Stimulated activated CD8-positive, alpha-beta memory T cell treated with anti-CD3 and anti-CD28 coated beads, Interleukin-4, amount 100 ng/mL, for 4 hours (primary cell): ENCODE measurements around the gene CST7.
"Not testable (repeated sequence)": the region's sequence is repeated elsewhere in the genome, so short reads cannot be mapped to it uniquely, and the experiment has no call there.

Experiments used
- DNase-seq, 2 donors: peaks; one replicate each; pipeline ENCODE4 v3.0.0-alpha.2; 2020; ENCODE audit warnings: low read depth in 2 of 2, low spot score in 1 of 2

CST7 gene, protein sequence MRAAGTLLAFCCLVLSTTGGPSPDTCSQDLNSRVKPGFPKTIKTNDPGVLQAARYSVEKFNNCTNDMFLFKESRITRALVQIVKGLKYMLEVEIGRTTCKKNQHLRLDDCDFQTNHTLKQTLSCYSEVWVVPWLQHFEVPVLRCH

GRCh38 chr20:24948939-24949679, at the start of gene CST7:
Gene CST7 (plus strand): TSS chr20:24949269. CDS start chr20:24949506, 237 bp downstream.
- DNase-seq: peak; percentile 80 to 89

GRCh38 chr20:24906806-24907205, 42.3 kb upstream of the CST7 start:
- DNase-seq: no peak

DNA sequence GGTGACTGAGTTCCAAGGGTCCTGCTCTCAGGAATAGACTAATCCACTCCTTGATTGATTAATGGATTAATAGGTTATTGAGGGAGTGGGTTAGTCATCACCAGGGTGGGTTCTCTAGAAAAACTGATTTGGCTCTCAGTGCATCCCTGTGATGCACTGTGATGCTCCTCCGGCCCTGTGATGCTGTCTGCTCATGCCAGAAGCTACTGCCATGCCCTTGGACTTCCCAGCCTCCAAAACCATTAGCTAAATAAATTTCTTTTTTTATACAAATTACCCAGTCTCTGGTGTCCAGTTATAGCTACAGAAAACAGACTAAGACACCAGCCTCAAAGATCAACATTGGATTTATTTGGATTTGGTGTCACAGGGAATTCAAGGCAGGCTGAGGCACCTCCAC, 40.4 kb upstream of the CST7 start:
- DNase-seq: no peak

DNA sequence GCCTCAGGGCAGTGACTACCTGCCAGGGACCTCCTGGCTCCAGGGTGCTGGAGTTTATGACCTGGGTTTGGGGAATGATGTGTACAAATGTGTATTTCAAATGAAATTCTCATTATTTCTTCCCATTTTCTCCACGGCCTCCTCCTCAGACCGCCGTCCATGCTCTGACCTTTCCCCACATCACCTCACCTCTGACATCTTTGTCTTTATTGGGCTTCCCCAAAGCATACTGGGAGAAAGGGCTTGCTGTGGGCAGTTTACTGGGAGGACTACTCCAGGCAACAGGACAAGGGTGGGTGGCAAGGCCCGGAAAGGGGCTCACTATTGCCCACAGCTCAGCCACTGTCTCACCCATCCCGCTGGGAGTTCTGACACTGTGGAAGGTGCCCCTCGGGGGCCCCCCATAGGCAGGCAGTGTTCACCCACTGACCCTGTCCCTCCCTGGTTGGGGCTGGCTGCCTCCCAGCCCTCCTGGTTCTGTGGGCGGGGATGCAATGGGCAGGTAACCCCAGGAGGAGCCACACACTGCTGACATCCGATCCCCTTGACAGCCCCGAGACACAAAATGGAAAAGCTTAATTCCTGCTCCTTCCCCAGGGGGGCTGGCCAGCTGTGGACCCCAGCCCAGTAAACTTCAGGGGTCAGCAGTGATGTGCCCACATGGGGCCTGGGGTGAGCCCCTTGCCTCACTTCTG, 39.8 kb upstream of the CST7 start:
- DNase-seq: no peak

GRCh38 chr20:24909861-24910260, 39.2 kb upstream of the CST7 start:
- no peak for DNase-seq

GRCh38 chr20:24910461-24910860, 38.6 kb upstream of the CST7 start:
- DNase-seq: no peak

DNA sequence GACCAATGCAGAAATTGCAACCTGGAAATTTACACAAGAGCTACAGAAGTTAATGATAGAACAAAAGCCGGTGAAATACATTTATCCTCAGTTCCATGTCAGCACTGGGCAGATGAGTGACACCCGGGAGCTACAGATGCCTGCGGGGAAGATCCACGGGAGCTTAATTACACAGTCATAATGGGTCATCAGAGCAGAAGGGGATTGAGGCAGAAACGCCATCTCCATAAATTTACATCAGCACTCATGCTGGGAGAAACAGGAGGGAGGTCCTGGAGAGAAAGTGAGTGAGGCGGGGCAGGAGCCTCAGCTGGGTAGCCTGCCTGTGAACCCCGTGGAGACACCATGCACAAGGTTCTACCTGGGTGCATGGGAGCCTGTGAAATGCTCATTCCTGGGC, 37.6 kb upstream of the CST7 start:
- no peak for DNase-seq

- no peak for DNase-seq
Observed at GRCh38 chr20:24912397-24913075, 36.5 kb upstream of the CST7 start.

DNA sequence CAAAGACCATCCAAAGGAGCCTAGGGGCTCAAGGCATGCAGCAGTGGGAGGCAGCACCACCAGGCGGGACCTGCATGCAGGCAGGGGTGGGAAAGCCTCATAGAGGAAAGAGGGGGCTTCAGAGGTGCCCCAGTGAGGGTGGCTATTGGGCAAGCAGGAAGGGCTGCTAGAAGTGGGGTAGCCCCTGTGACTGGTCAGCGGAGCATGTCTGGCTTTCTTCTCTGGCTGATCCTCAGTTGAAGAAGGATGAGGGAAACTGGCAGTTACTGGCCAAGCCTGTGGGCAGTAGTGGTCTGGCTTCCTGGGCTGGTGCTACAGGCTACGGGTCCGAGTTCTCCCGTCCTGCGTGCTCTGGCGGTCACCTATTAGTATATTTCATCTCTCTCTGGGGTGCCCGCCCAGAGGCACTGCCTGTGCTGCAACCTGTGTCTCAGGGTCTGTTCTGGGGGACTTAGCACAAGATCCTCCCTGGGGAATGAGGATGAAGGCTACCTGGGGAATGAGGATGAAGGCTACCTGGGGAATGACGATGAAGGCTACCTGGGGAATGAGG, 35.9 kb upstream of the CST7 start:
- DNase-seq: no peak

DNA sequence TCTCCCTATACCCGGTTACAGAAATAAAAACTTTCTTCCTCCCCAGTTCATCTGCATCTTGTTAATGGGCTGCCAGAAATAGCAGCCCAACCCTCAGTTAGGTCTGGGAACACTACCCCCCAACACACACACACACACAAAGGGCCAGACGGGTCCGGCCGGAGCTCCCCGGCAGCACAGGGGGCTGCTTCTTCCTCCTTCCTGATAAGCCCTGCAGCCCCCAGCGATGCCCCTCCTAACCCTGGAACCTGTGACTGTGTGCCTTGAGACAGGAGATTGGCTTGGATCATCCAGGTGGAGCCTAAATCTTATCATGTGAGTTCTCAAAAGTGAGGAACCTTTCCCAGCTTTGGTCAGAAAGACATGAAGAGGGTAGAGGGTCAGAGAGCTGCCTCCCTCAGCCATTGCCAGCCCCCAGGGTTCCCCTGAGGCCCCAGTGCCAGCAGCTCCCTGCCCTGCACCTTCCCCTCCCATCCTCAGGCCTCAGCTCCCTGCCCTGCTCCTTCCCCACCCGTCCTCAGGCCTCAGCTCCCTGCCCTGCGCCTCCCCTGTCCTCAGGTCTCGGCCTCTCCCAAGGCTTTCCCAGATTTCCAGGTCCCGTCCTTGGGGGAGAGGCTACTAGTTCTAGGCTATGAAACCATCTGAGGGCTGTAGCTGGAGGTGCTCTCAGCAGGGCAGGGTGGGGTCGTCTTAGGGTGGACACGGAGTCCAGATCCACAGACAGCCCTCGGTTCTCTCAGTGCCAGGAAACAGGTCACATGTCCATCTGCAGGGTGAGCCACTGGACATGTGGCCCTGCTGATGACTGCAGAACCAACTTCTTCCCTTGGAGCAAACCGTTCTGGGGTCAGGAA, 34.5 kb upstream of the CST7 start:
- DNase-seq: no peak

DNA sequence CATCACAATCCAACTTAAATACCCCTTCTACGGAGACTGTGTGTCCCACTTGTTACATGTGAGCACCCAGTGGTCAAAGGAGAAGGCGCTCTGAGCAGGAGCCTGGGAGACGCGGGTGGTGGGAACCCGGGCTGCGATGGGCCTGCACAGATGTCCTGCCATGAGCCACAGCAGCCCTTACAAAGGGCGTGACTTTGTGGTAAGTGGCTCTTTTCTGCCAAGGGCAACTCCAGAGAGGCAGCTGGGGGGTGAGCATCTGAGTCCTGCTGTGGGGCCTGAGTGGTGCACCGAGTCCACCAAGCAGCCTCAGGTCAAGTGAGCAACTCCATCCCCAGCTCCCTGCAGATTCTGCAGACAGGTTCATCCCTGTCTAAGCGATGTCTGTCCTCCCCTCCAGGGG, 33.6 kb upstream of the CST7 start:
- no peak for DNase-seq

GRCh38 chr20:24915892-24916291, 33.2 kb upstream of the CST7 start:
- DNase-seq: no peak

- no peak for DNase-seq
Observed at GRCh38 chr20:24916412-24916811, 32.7 kb upstream of the CST7 start.

DNA sequence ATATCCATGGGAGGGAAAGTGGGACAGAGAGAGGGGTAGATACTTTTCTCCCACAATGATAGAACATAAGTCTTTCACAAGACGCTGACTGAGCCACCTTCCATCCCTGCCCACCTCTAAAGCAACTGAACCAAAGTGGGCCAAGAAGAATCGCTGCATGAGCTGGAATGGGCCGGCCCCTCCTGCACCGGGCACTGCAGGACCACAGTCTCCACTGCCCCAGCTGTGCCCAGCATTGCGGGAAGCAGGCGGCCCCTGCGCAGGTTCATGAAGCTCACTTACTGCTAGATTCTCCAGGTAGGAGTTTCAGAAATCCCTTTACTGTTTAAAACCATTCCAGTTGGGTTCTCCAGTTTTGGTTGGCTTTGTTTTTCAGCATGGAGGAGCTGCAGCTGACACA, 32.0 kb upstream of the CST7 start:
- DNase-seq: no peak

DNA sequence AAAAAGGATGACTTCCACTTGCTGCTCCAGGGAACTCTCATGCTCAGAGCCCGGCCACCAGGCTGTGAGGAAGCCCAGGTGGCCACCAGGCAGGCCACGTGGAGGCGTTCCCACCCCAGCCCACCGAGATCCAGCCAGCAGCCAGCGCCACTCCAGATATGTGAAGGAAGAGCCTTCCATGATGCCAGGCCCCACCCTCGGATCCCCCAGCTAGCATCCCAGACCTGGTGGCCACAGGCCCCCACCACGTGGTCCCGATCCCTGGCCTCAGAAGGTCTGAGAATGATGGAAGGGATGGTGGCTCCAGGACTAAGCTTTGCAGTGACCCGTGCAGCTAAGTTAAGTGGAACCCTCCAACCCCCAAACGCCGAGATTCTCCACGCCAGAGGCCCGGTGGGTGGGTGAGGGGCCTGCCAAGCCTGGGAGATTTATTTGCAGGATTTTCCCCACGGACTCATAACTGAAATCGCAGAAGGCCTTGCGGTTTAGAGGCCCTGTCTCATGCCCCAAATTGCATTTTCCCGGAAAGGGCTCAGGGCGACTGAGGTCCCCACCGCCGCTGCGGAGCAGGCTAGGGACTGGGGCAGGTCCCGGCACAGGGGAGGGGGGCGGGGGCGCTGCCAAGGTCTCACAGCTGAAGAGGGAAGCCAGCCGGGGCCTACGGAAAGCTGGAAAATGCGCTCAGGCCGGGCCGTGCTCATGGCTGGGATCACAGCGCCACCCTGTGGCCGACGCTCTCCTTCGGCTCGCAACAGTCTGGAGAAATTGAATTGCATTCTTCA, 31.1 kb upstream of the CST7 start:
- DNase-seq: peak in 1 of 2 donors; percentile 15

DNA sequence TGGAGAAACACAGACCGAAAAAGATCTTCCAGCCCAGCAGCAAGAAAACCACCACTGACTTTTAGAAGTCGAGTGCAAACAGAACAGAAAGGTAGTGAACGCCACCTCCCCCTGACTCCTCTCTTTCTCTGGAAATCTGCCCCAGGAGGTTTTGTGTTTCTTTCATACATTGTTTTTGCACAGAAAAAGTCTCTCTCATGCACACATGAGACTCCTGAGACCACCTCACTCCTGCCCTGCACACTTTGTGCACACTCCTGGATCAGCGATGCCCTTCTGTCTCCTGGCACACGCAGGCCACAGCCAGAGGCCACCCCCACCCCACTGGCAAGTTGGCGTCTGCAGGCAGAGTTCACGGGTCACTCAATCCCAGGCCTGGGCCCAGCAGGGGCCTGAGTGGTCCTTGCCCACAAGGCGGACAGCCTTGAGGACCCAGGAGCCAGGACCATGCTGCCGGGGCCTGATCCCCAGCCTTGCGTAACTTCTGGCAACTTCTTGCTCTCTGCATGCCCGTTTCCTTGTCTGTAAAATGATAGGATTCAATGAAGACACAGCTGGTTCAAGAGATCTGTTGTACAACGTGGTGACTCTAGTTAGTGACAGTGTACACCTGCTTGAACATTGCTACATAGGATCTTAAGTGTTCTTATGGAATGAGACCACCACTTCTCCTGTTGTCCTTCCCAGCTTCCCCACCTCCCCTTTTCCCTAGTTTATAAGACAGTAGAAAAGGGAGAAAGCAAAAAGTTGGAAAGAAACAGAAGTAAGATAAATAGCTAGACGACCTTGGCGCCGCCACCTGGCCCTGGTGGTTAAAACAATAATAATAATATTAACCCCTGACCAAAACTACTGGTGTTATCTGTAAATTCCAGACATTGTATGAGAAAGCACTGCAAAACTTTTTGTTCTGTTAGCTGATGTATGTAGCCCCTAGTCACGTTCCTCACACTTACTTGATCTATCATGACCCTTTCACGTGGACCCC, 30.2 kb upstream of the CST7 start:
- no peak for DNase-seq

- DNase-seq: not testable (repeated sequence)
Observed at GRCh38 chr20:24919665-24920064, 29.4 kb upstream of the CST7 start.

DNA sequence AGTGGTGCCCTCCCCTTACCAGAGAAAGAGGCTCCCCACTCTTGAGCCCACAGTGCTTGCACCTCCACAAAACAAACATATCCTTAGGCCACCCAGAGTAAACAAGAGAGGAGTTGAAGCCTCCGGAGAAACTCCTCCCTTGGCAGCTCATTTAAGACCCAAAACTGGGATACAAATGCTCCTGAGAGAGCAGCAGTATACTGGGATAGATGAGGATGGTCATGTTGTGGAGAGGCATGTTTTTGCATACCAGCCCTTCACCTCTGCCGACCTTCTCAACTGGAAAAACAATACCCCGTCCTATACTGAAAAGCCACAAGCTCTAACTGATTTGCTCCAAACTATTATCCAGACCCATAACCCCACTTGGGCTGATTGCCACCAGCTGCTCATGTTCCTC, 28.4 kb upstream of the CST7 start:
- DNase-seq: not testable (repeated sequence)

DNA sequence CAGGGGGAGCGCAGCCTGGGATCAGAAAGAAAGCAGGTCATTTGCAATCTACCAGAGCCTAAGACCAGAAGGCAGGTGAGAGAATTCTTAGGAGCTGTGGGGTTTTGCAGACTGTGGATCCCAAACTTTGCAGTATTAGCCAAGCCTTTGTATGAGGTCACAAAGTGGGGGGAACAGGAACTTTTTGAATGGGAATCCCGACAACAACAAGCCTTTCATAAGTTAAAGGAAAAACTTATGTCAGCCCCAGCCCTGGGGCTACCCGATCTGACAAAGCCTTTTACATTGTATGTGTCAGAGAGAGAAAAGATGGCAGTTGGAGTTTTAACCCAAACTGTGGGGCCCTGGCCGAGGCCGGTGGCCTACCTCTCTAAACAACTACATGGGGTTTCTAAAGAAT, 19.8 kb upstream of the CST7 start:
- not testable (repeated sequence) for DNase-seq
